Inflammatory macrophage treated with lipopolysaccharide for 1 hour (primary cell): ENCODE data around the gene CENPB.
"Not testable (repeated sequence)": the region's sequence is repeated elsewhere in the genome, so short reads cannot be mapped to it uniquely, and the experiment has no call there.

ENCODE experiments used
- DNase-seq, 2 donors: peaks; one replicate each; pipeline ENCODE4 v3.0.0-alpha.2; 2020 to 2022

CENPB gene

GRCh38 chr20:3811467-3812258 lies 25.1 kb upstream of the CENPB start:
- peak; percentile 89 to 91 for DNase-seq

- no peak for DNase-seq
Observed at GRCh38 chr20:3808544-3808943, 22.0 kb upstream of the CENPB start.

- no peak for DNase-seq
Observed at GRCh38 chr20:3804781-3805180, 18.2 kb upstream of the CENPB start.

GRCh38 chr20:3804254-3804751 lies 17.8 kb upstream of the CENPB start:
- DNase-seq: no peak

GRCh38 chr20:3803854-3804253 lies 17.3 kb upstream of the CENPB start:
- no peak for DNase-seq

GRCh38 chr20:3803289-3803688 lies 16.7 kb upstream of the CENPB start:
- DNase-seq: no peak

- no peak for DNase-seq
Observed at GRCh38 chr20:3802524-3803239, 16.1 kb upstream of the CENPB start.

GRCh38 chr20:3801846-3802245 lies 15.3 kb upstream of the CENPB start:
- DNase-seq: no peak

- DNase-seq: no peak
Observed at GRCh38 chr20:3801299-3801698, 14.8 kb upstream of the CENPB start.

- DNase-seq: no peak
Observed at GRCh38 chr20:3800878-3801260, 14.3 kb upstream of the CENPB start.

- no peak for DNase-seq
Observed at GRCh38 chr20:3800256-3800877, 13.8 kb upstream of the CENPB start.

GRCh38 chr20:3798908-3799248 lies 12.3 kb upstream of the CENPB start:
- no peak for DNase-seq

- no peak for DNase-seq
Observed at GRCh38 chr20:3798373-3798768, 11.8 kb upstream of the CENPB start.

- DNase-seq: no peak
Observed at GRCh38 chr20:3797592-3798372, 11.2 kb upstream of the CENPB start.

GRCh38 chr20:3797226-3797545 lies 10.6 kb upstream of the CENPB start:
- no peak for DNase-seq

GRCh38 chr20:3796477-3797225 lies 10.1 kb upstream of the CENPB start:
- DNase-seq: no peak

- DNase-seq: peak; percentile 89 to 92
Observed at GRCh38 chr20:3795511-3796468, 9.2 kb upstream of the CENPB start, which contains the start of gene CDC25B. TSS of gene CDC25B (plus strand) at chr20:3796310. CDS start at chr20:3796532, 222 bp downstream.

- DNase-seq: no peak
Observed at GRCh38 chr20:3794701-3795420, 8.3 kb upstream of the CENPB start.

GRCh38 chr20:3794168-3794567 lies 7.6 kb upstream of the CENPB start:
- not testable (repeated sequence) for DNase-seq

GRCh38 chr20:3789201-3789600 lies 2.7 kb upstream of the CENPB start:
- not testable (repeated sequence) for DNase-seq
